ENCODE results near the gene RAD51B.

Gene RAD51B

GRCh38 chr14:68535404-68536017, 715.9 kb downstream of the RAD51B start:
- Histone ChIP-seq H3K9me3 (no peaks in the 10 kb centered on the region), H3K4me3 (ENCODE audit: low read depth, low read length) (no peak overlapping the region), H3K27me3 (no peaks in the 10 kb centered on the region), H3K4me1 (no peaks in the 10 kb centered on the region), H3K36me3 (no peaks in the 10 kb centered on the region)
- TF ChIP-seq CTCF (IDR thresholded peaks at IDR 0.05; ENCODE audit: low read depth, low read length), result no peak
- DNase-seq, result no peak

- Histone ChIP-seq H3K4me1 (no peaks in the 10 kb centered on the region), H3K9me3 (no peaks in the 10 kb centered on the region), H3K27me3 (no peaks in the 10 kb centered on the region), H3K4me3 (ENCODE audit: low read depth, low read length) (no peak overlapping the region), H3K36me3 (no peaks in the 10 kb centered on the region)
- no peak for DNase-seq
- TF ChIP-seq CTCF (IDR thresholded peaks at IDR 0.05; ENCODE audit: low read depth, low read length), result no peak
These were observed 716.4 kb downstream of the RAD51B start for GRCh38 chr14:68536018-68536410.

DNA sequence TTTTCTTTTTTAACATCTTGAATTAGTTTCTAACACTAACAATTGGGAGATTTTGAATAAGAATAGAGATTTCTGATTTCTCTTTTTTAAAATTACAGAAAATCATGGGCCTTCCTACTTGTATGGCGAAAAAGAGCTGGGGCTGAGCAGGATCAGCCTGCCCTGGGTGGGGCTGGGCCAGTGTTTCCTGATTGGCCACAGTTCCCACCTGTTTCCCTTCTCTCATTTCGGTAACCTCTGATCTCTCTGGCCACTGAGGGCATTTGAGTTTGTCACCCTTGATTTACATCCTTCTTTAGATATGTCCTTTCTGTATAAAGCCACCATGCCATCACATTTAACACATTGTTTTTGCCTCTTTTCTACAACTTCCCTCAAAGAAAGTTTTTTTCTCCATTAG, 719.1 kb downstream of the RAD51B start:
- no peaks in the 10 kb centered on the region for H3K4me1 ChIP-seq
- H3K9me3 ChIP-seq, result no peaks in the 10 kb centered on the region
- no peaks in the 10 kb centered on the region for H3K27me3 ChIP-seq
- H3K4me3 ChIP-seq (ENCODE audit: low read depth, low read length), result no peak overlapping the region
- no peaks in the 10 kb centered on the region for H3K36me3 ChIP-seq
- no peak for DNase-seq
- no peak for TF ChIP-seq CTCF (IDR thresholded peaks at IDR 0.05; ENCODE audit: low read depth, low read length)

GRCh38 chr14:68539241-68539737, 719.7 kb downstream of the RAD51B start:
- no peak for DNase-seq
- Histone ChIP-seq H3K4me1 (no peaks in the 10 kb centered on the region), H3K9me3 (no peaks in the 10 kb centered on the region), H3K4me3 (ENCODE audit: low read depth, low read length) (no peak overlapping the region), H3K36me3 (no peaks in the 10 kb centered on the region), H3K27me3 (no peaks in the 10 kb centered on the region)
- no peak for TF ChIP-seq CTCF (IDR thresholded peaks at IDR 0.05; ENCODE audit: low read depth, low read length)

DNA sequence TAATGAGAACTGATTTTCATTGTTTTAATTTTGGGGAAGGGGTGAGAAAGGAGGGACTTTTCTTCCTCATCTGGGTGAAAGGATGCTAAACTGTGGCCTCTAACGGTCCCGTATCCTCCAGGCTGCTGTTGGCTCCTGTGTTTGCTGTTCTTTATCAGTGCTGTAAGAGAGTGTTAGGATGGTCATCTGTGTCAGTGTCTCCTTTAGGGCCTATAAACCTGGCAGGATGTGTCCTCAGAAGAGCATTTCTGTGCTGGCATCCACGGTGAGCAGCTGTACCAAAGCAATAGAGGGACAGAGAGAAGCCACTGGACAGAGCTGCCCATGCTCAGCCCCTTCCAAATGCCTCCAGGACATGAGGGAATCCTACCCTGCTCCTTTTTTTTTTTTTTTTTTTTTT, 720.2 kb downstream of the RAD51B start:
- Histone ChIP-seq H3K4me3 (ENCODE audit: low read depth, low read length) (no peak overlapping the region), H3K4me1 (no peaks in the 10 kb centered on the region), H3K9me3 (no peaks in the 10 kb centered on the region), H3K36me3 (no peaks in the 10 kb centered on the region), H3K27me3 (no peaks in the 10 kb centered on the region)
- no peak for DNase-seq
- no peak for TF ChIP-seq CTCF (IDR thresholded peaks at IDR 0.05; ENCODE audit: low read depth, low read length)

- Histone ChIP-seq H3K9me3 (no peaks in the 10 kb centered on the region), H3K4me1 (no peaks in the 10 kb centered on the region), H3K4me3 (ENCODE audit: low read depth, low read length) (no peak overlapping the region), H3K36me3 (no peaks in the 10 kb centered on the region), H3K27me3 (no peaks in the 10 kb centered on the region)
- DNase-seq, result no peak
- TF ChIP-seq CTCF (IDR thresholded peaks at IDR 0.05; ENCODE audit: low read depth, low read length), result no peak
These were observed 721.8 kb downstream of the RAD51B start for GRCh38 chr14:68541178-68541896.

Data from BE2C (cell line).